ENCODE measurements around the gene PHYKPL.

Gene PHYKPL

DNA sequence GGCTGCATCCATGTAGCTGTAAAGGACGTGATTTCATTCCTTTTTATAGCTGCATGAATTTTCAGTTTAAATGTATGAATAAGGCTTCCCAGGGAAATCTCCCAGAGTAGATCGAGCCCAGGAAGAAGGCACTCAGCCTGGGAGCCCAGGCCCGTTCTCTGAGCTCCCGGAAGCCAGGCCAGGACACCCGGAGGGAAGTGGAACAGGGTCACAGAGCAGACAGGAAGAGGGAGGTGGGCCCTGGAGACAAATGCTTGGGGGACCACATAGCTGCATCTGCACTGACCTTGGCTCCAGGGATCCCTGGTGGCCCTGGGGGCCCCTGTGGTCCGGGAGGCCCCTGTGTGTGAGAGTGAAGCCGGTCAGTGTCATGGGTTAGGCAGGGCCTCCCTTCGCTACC is 19.7 kb upstream of the PHYKPL start:
- DNase-seq, result no peak
- H3K27me3 Mint-ChIP-seq, result no peaks in the 10 kb centered on the region
- no peaks in the 10 kb centered on the region for H3K9me3 Mint-ChIP-seq
- H3K4me3 Mint-ChIP-seq, result no peak overlapping the region
- ATAC-seq (replicated peaks), result no peak
- H3K4me1 Mint-ChIP-seq, result peaks cover 6 to 39% of the 10 kb centered on the region in 2 donors
- H3K27ac Mint-ChIP-seq, result peak overlapping the region; percentile 37
- H3K36me3 Mint-ChIP-seq, result no peaks in the 10 kb centered on the region

DNA sequence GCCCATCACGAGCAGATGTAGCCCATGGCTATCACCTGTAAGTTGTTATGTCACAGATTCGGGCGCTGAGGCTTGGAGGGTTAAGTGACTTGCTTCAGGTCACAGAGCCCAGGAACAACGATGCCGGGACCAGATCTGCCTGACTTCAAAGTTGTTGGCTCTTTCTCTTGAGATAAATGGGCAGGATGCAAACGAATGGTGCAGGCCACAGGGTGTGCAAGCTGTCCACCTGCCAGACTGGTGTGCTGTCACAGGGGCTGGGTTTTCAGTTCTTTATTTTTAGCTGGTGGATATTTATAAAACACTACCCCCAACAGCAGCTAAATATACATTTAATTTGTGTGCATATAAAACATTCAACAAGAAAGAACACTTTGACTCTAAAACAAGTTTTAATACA is 17.7 kb upstream of the PHYKPL start:
- peaks cover 6 to 40% of the 10 kb centered on the region in 2 donors for H3K4me1 Mint-ChIP-seq
- H3K4me3 Mint-ChIP-seq, result no peak overlapping the region
- no peak for ATAC-seq (replicated peaks)
- no peaks in the 10 kb centered on the region for H3K36me3 Mint-ChIP-seq
- no peaks in the 10 kb centered on the region for H3K27me3 Mint-ChIP-seq
- H3K27ac Mint-ChIP-seq, result no peak overlapping the region
- H3K9me3 Mint-ChIP-seq, result no peaks in the 10 kb centered on the region
- no peak for DNase-seq

DNA sequence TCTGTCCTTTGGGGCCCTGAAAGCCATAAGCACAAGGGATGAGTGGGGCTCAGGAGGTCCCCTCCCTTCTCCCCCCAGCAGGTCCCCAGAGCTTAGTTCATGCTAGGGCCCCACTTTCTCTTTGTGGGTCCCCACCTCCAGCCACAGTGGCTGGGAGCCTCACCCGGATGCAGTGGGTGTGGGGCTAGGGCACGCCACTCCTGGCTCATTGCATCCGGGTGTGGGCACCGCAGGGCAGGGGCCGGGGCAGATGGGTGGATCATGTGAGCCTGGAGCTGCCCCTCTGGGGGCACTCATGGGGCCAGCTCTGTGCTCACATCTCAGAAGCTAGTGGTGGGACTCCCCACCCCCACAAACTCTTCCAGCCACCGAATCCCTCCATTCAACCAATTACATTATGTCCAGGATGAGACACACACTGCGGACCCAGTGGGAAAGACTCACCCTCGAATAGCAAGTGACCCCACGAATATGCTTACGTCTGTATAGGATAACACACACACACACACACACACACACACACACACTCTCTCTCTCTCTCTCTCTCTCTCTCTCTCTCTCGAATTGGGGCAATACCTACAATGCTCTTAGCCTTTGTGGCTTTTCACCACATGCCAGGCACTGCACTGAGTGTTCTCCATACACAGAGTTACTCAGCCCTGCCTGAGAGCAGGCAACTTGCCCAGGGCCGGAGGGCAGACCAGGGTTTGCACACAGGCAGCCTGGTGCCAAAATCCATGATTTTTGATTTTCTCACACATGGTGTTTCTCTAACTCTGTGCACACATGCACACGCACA is 16.8 kb upstream of the PHYKPL start:
- no peak overlapping the region for H3K4me3 Mint-ChIP-seq
- ATAC-seq (replicated peaks) (peak; percentile 64 to 74), DNase-seq (no peak)
- no peaks in the 10 kb centered on the region for H3K27me3 Mint-ChIP-seq
- H3K4me1 Mint-ChIP-seq, result peaks cover 6 to 36% of the 10 kb centered on the region in 2 donors
- no peak overlapping the region for H3K27ac Mint-ChIP-seq
- H3K36me3 Mint-ChIP-seq, result no peaks in the 10 kb centered on the region
- H3K9me3 Mint-ChIP-seq, result no peaks in the 10 kb centered on the region

DNA sequence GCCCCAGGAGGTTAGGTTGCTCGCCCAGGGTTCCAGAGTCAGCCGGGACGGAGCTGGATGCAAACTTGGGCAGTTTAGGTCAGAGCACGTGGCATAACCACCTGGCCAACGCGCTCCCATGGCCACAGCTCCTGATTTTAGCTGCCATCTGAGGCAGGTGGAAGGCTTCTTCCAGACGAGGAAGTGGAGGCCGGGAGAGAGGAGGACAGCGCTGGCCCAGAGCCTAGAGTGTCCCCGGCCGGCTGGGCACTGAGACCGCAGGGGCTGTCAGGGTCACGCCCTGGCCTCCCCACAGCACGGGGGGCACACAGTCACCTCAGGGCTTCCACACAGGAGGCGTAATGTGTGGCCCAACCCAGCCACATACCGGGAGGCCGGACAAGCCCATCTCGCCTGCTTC is 16.1 kb upstream of the PHYKPL start:
- ATAC-seq (replicated peaks), result no peak
- Mint-ChIP-seq H3K27ac (no peak overlapping the region), H3K4me1 (peaks cover 6 to 32% of the 10 kb centered on the region in 2 donors), H3K27me3 (no peaks in the 10 kb centered on the region), H3K9me3 (no peaks in the 10 kb centered on the region), H3K4me3 (no peak overlapping the region), H3K36me3 (no peaks in the 10 kb centered on the region)
- no peak for DNase-seq

DNA sequence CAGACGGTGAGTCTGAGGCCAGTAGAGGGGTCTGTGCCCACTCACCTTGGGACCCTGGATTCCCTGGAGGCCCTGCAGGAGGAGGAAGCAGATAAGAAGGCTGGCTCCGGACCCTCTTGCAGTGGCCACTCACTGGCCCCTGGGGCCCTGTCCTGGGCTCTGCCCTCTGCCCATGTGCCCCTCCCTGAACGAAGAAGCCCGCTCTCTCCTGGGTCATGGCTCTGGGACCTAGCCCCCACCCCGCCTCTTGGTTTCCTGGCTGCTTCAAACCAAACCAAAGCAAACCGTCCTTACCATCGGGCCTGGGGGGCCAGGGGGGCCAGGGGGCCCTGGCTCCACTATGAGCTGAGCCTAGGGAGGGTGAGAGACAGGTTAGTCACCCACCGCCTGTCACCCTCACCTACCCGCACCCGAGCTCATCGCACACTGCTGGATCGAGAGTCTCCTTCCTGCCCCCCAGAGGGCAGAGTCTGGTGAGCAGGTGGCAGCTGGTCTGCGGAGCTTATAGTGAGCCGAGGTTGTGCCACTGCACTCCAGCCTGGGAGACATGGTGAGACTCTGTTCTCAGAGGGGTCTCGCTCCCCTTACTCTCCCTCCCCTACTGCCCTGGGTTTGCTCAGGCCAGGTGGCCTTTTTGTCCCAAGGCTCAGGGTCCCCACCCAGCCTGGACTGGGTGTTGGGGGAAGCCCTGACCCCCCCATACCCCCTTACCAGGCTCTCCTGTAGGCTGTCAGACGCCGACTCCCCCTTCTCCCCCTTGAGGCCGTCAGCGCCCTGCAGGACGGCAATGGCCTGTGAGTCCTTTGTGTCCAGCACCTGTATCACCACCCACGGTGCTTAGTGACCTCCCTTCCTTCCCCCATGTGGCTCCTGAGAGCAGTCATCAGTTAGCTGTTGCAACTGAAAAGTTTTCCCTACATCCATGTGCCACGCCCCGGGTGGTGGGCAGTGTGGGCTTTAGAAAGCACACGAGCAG is 15.2 kb upstream of the PHYKPL start:
- no peaks in the 10 kb centered on the region for H3K36me3 Mint-ChIP-seq
- no peaks in the 10 kb centered on the region for H3K27me3 Mint-ChIP-seq
- H3K4me3 Mint-ChIP-seq, result no peak overlapping the region
- H3K9me3 Mint-ChIP-seq, result no peaks in the 10 kb centered on the region
- no peak for DNase-seq
- no peak overlapping the region for H3K27ac Mint-ChIP-seq
- peak in 1 of 2 donors; percentile 26 for ATAC-seq (replicated peaks)
- peaks cover 5 to 32% of the 10 kb centered on the region in 2 donors for H3K4me1 Mint-ChIP-seq

DNA sequence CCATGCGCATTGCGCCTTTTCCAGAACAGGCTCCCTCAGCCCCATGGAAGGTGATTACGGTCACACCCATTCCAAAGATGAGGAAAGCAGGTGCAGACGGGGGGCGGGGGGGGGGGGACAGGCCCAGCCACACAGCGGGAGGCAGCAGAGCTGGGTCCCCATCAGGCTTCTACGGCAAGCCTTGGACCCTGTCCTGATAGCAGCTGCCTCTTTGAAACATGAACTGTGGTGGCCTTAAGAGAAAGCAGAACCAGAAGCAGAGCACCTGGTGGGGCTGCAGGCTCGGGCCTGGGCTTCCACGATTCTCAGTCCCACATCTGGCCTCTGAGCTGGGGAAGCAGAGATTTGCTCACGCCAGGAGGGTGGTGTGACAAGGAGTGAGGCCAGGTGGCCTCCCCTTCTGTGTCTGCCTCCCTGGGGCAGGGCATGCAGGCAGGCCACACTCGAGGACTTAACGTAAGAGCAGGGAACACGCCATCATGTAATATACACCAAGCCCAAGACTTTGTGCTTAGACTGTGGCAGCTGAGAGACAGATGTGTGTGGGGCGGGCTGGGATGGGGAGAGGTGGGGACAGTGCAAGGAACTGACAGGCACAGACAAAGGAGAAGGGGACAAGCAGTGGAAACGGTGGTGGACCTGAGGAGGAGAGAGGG is 14.2 kb upstream of the PHYKPL start:
- no peaks in the 10 kb centered on the region for H3K27me3 Mint-ChIP-seq
- DNase-seq, result no peak
- H3K4me1 Mint-ChIP-seq, result peaks cover 6 to 31% of the 10 kb centered on the region in 2 donors
- no peaks in the 10 kb centered on the region for H3K36me3 Mint-ChIP-seq
- no peak overlapping the region for H3K27ac Mint-ChIP-seq
- ATAC-seq (replicated peaks), result peak; percentile 28 to 40
- H3K4me3 Mint-ChIP-seq, result no peak overlapping the region
- no peaks in the 10 kb centered on the region for H3K9me3 Mint-ChIP-seq

DNA sequence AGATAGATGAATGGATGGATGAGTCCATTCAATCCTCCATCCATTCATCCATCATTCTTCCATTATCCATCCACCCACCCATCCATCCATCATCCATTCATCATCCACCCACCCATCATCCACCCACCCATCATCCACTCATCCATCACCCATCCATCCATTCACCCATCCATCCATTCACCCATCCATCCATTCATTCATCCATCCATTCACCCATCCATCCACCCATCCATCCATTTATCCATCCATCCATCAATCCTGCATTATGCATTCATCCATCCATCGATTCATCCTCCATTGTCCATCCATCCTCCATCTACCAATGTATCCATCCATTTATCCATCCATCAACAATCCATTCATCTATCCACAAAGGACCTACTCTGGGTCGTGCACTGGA is 12.8 kb upstream of the PHYKPL start:
- ATAC-seq (replicated peaks) (no peak), DNase-seq (no peak)
- H3K27ac Mint-ChIP-seq, result no peak overlapping the region
- H3K36me3 Mint-ChIP-seq, result no peaks in the 10 kb centered on the region
- H3K4me1 Mint-ChIP-seq, result peaks cover 16 to 44% of the 10 kb centered on the region in 2 donors
- no peaks in the 10 kb centered on the region for H3K27me3 Mint-ChIP-seq
- no peak overlapping the region for H3K4me3 Mint-ChIP-seq
- H3K9me3 Mint-ChIP-seq, result no peaks in the 10 kb centered on the region

DNA sequence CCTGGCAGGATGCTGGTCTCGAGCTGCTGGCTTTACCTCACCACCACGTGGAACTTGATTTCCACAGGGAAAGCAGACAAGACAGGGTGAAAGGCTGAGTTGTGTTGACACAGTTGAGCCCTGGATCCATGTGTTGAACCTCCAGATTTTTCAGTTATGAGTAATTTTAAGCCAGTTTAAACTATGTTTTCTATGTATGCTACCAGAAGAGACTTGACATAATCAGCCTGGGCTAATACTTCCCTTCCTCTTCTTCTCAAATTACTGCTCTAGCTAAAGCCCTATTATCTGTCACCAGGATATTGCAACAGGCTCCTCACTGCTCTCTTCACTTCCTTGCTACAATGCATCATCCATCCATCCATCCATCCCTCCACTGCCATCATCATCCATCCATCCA is 12.0 kb upstream of the PHYKPL start:
- H3K27me3 Mint-ChIP-seq, result no peaks in the 10 kb centered on the region
- ATAC-seq (replicated peaks) (no peak), DNase-seq (no peak)
- H3K27ac Mint-ChIP-seq, result no peak overlapping the region
- no peaks in the 10 kb centered on the region for H3K9me3 Mint-ChIP-seq
- H3K4me1 Mint-ChIP-seq, result peaks cover 19 to 44% of the 10 kb centered on the region in 2 donors
- H3K36me3 Mint-ChIP-seq, result peaks cover 0 to 1% of the 10 kb centered on the region in 2 donors
- no peak overlapping the region for H3K4me3 Mint-ChIP-seq

DNA sequence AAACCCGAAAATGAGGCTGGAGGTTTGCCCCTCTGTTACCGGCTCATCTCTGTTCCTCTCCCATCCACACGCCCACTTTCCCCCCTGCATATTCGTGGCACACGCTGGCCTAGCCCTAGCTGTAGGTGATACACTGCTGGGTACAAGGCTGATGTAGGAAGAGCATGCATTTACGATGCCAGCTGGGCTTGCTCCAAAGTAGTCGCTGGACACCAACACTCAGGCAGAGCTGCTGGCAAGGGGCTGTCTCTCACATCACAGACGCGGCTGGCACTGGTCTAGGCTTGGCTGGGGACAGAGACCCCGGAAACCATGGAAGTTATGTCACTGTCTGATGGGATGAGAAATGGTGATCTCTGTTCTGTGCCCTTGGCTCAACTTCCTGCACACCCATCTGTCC is 9.8 kb upstream of the PHYKPL start:
- Mint-ChIP-seq H3K36me3 (peaks cover 0 to 1% of the 10 kb centered on the region in 2 donors), H3K4me1 (peaks cover 20 to 47% of the 10 kb centered on the region in 2 donors), H3K9me3 (no peaks in the 10 kb centered on the region), H3K4me3 (peak overlapping the region in 1 of 2 donors; percentile 27), H3K27me3 (no peaks in the 10 kb centered on the region), H3K27ac (no peak overlapping the region)
- ATAC-seq (replicated peaks), result no peak
- DNase-seq, result no peak

DNA sequence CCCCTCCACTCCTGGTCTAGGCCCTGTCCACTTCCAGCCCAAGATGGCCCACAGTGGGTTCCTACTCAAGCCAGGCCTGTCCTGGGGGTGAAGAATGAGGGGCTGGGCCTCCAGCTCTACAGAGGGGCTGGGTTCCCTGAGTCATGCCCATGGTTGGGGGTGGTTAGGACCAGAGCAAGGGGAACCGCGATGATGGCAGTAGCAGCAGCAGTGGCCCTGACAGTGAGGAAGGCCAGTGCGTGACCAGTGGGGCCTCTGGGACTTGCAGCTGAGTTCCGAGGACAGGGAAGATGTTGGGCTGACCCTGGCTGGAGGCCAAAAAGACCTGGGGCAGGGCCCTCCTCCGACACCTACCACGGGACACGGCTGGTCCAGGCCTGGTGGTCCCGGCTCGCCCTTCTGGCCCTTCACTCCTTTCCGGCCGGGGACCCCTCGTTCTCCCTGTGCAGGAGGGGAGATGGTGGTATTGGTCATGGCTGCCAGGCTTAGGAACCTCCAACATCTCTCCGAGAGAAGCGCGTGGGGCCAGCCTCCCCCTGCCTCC is 9.2 kb upstream of the PHYKPL start:
- DNase-seq (no peak), ATAC-seq (replicated peaks) (peak in 1 of 2 donors; percentile 4)
- Mint-ChIP-seq H3K27ac (no peak overlapping the region), H3K36me3 (peaks cover 0 to 1% of the 10 kb centered on the region in 2 donors), H3K4me1 (peaks cover 22 to 48% of the 10 kb centered on the region in 2 donors), H3K27me3 (no peaks in the 10 kb centered on the region), H3K9me3 (no peaks in the 10 kb centered on the region), H3K4me3 (peak overlapping the region; percentile 33 to 78)

DNA sequence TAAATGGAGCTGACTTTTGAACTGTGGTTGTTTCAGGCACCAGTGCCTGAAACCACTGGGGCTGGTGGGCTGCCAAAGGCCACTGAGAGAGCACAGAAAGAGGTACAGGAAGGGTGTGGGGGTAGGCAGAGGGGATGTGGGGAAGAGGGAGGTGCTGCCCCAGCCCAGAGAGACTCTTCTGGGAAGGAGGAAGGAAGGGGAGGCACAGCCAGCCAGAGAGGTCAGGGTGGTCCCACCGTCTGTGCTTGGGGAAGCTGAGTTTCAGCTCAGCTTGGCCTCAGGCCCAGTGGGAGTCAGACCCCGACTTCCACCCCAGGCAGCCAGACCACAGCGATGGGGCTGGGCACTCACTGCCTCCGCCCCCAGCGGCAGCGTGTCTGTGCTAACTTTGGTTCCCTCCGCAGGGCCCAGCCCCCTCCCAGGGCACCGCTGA is 8.6 kb upstream of the PHYKPL start:
- H3K27me3 Mint-ChIP-seq, result no peaks in the 10 kb centered on the region

DNA sequence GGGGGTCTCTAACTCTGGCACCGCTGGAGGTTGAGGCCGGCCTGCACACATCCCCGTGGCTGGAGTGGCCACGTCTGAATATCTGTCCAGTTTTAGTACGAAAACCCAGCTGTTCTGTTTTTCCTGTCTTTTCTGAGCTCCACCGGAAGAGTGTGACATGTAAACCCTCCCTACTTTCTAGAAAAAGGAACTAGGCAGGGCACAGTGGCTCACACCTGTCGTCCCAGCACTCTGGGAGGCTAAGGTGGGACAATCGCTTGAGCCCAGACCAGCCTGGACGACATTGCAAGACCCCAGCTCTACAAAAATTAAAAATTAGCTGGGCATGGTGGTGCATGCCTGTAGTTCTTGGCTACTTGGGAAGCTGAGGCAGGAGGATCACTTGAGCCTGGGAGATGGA is 8.2 kb upstream of the PHYKPL start:
- DNase-seq (no peak), ATAC-seq (replicated peaks) (peak; percentile 71 to 76)
- Mint-ChIP-seq H3K4me1 (peaks cover 24 to 44% of the 10 kb centered on the region in 2 donors), H3K27me3 (no peaks in the 10 kb centered on the region), H3K36me3 (peaks cover 0 to 1% of the 10 kb centered on the region in 2 donors), H3K27ac (peak overlapping the region; percentile 96), H3K9me3 (no peaks in the 10 kb centered on the region), H3K4me3 (peak overlapping the region; percentile 78 to 80)

More for the DNA sequence above, 8.6 kb upstream of the PHYKPL start:
- peak overlapping the region; percentile 78 to 80 for H3K4me3 Mint-ChIP-seq
- H3K27ac Mint-ChIP-seq, result peak overlapping the region; percentile 96
- peaks cover 0 to 1% of the 10 kb centered on the region in 2 donors for H3K36me3 Mint-ChIP-seq
- DNase-seq (no peak), ATAC-seq (replicated peaks) (peak; percentile 66 to 71)
- peaks cover 24 to 44% of the 10 kb centered on the region in 2 donors for H3K4me1 Mint-ChIP-seq
- no peaks in the 10 kb centered on the region for H3K9me3 Mint-ChIP-seq

DNA sequence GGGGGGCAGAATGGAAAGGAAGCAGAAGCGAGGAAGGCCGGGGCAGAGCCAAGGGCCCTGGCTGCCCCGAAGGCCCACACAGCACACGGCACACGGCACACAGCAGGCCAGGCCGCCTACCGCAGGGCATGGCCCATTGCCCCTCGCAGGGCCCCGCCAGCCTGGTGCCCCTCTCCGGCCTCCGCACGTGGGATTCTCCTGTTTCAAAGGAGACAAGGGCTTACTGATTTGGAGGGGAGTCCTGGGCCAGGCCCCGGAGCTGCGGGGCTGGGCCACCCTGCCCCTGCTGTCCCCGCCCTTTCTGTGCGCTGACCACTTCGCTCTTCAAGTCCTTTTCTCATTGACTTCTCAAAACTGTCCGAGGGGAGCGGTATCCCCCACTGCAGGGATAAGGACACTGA is 7.7 kb upstream of the PHYKPL start:
- no peak for ATAC-seq (replicated peaks)
- Mint-ChIP-seq H3K36me3 (peaks cover 0 to 1% of the 10 kb centered on the region in 2 donors), H3K27ac (peak overlapping the region; percentile 96), H3K4me3 (peak overlapping the region; percentile 78 to 80), H3K4me1 (peaks cover 24 to 44% of the 10 kb centered on the region in 2 donors), H3K27me3 (no peaks in the 10 kb centered on the region), H3K9me3 (no peaks in the 10 kb centered on the region)
- DNase-seq, result no peak
